SU-DHL-6 (cell line): ENCODE data around the gene TLK1.

ENCODE experiments used
- H2AFZ ChIP-seq: fragments of 200-600 bp; sonication (generic); 2 replicates; pipeline ENCODE4 v1.6.1; 2014; ENCODE audit warnings: low read depth, mild to moderate bottlenecking, moderate library complexity, mixed read lengths, antibody characterized with exemption, low read length; ENCODE audit not compliant: severe bottlenecking
- H3F3A ChIP-seq: fragments of 200-600 bp; shearing (Covaris generic); 2 replicates; pipeline ENCODE4 v1.6.0; 2016; ENCODE audit warnings: antibody characterized with exemption, mild to moderate bottlenecking; ENCODE audit not compliant: insufficient read depth
- H3K27ac ChIP-seq: fragments of 200-600 bp; sonication (generic); 2 replicates; pipeline ENCODE4 v1.5.1; 2016; ENCODE audit warnings: low read depth, mild to moderate bottlenecking, low read length, moderate library complexity, mixed read lengths
- H3K27me3 ChIP-seq: fragments of 200-600 bp; sonication (generic), shearing (Covaris generic); 2 replicates; pipeline ENCODE4 v1.6.0; 2014; ENCODE audit warnings: mild to moderate bottlenecking, low read length
- H3K36me3 ChIP-seq: fragments of 200-600 bp; sonication (generic); 2 replicates; pipeline ENCODE4 v1.6.1; 2014; ENCODE audit warnings: mild to moderate bottlenecking, low read length, mixed read lengths
- H3K4me2 ChIP-seq: fragments of 300-600, 200-600 bp; shearing (Covaris generic), sonication (generic); 2 replicates; pipeline ENCODE4 v1.6.0; 2014; ENCODE audit warnings: low read length, low read depth, mild to moderate bottlenecking; ENCODE audit not compliant: poor library complexity, severe bottlenecking
- H3K4me3 ChIP-seq: fragments of 200-600 bp; sonication (generic); 2 replicates; pipeline ENCODE4 v1.5.1; 2014; ENCODE audit warnings: antibody characterized with exemption, low read length, mild to moderate bottlenecking, mixed read lengths; ENCODE audit not compliant: insufficient read depth, poor library complexity, severe bottlenecking
- H3K79me2 ChIP-seq: fragments of 200-600 bp; sonication (generic); 2 replicates; pipeline ENCODE4 v1.6.1; 2014; ENCODE audit warnings: mild to moderate bottlenecking, low read length, moderate library complexity; ENCODE audit not compliant: insufficient read depth
- H3K9ac ChIP-seq: fragments of 200-600 bp; sonication (generic); 2 replicates; pipeline ENCODE4 v1.7.0; 2014; ENCODE audit warnings: mild to moderate bottlenecking, low read length
- H3K9me2 ChIP-seq: fragments of 200-600 bp; sonication (generic); replicated peaks from 2 replicates; pipeline ENCODE4 v1.6.1; 2014; ENCODE audit warnings: low read length; ENCODE audit not compliant: insufficient read depth
- H3K9me3 ChIP-seq: fragments of 200-600 bp; sonication (generic); 2 replicates; pipeline ENCODE4 v1.6.1; 2014; ENCODE audit warnings: low read length, mixed read lengths; ENCODE audit not compliant: insufficient read depth
- H4K20me1 ChIP-seq: fragments of 200-600 bp; sonication (generic); 2 replicates; pipeline ENCODE4 v1.6.1; 2014; ENCODE audit warnings: low read depth, mild to moderate bottlenecking, antibody characterized with exemption, low read length, moderate library complexity, mixed read lengths
- EZH2phosphoT487 ChIP-seq: fragments of 200-600 bp; sonication (generic), shearing (Covaris generic); conservative IDR thresholded peaks from 2 replicates; pipeline ENCODE4 v1.6.1; 2018; ENCODE audit warnings: mild to moderate bottlenecking, antibody characterized with exemption, low read length, moderate library complexity, mixed read lengths
- TF ChIP-seq, protein P1 (sequence below): fragments of 200-600 bp; sonication (generic); IDR thresholded peaks from one replicate; pipeline ENCODE4 v1.5.1; 2017; ENCODE audit warnings: antibody characterized with exemption, mild to moderate bottlenecking, low read length, moderate library complexity; ENCODE audit not compliant: insufficient read depth, poor library complexity, severe bottlenecking

TLK1 gene

GRCh38 chr2:171124541-171124940, 36.2 kb downstream of the TLK1 start:
- Histone ChIP-seq H3K4me3 (no peak overlapping the region), H3K4me2 (no peak overlapping the region), H3K9me3 (no peaks in the 10 kb centered on the region), H2AFZ (no peak overlapping the region), H3K9me2 (no peaks in the 10 kb centered on the region), H4K20me1 (peaks cover 62% of the 10 kb centered on the region), H3K27me3 (no peaks in the 10 kb centered on the region), H3K36me3 (no peaks in the 10 kb centered on the region), H3F3A (peaks cover 22% of the 10 kb centered on the region), H3K27ac (no peak overlapping the region), H3K9ac (no peak overlapping the region), H3K79me2 (peaks cover 100% of the 10 kb centered on the region)
- TF ChIP-seq, protein P1, sequence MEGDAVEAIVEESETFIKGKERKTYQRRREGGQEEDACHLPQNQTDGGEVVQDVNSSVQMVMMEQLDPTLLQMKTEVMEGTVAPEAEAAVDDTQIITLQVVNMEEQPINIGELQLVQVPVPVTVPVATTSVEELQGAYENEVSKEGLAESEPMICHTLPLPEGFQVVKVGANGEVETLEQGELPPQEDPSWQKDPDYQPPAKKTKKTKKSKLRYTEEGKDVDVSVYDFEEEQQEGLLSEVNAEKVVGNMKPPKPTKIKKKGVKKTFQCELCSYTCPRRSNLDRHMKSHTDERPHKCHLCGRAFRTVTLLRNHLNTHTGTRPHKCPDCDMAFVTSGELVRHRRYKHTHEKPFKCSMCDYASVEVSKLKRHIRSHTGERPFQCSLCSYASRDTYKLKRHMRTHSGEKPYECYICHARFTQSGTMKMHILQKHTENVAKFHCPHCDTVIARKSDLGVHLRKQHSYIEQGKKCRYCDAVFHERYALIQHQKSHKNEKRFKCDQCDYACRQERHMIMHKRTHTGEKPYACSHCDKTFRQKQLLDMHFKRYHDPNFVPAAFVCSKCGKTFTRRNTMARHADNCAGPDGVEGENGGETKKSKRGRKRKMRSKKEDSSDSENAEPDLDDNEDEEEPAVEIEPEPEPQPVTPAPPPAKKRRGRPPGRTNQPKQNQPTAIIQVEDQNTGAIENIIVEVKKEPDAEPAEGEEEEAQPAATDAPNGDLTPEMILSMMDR, result no peak
- no peak for TF ChIP-seq EZH2phosphoT487

DNA sequence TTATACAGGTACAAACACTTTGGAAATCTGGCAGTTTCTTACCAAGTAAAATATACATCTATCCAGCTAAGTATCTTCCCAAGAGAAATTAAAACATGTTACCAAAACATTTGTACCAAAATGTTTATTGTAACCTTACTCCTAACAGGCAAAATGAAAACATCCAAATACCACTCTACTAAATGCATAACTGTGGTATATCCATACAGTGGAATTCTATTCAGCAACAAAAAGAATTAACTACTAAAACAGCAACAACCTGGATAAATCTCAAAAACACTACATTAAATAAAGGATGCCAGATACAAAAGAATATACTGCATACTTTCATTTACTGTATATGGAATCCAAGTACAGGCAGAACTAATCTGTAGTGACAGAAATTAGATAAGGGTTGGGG, 51.1 kb downstream of the TLK1 start:
- no peak overlapping the region for H3K4me2 ChIP-seq
- peaks cover 45% of the 10 kb centered on the region for H4K20me1 ChIP-seq
- no peak for TF ChIP-seq EZH2phosphoT487
- TF ChIP-seq, protein P1, result no peak
- H3K4me3 ChIP-seq, result no peak overlapping the region
- H3K79me2 ChIP-seq, result peaks cover 100% of the 10 kb centered on the region
- H3K9me3 ChIP-seq, result no peaks in the 10 kb centered on the region
- no peaks in the 10 kb centered on the region for H3K9me2 ChIP-seq
- no peak overlapping the region for H3K27ac ChIP-seq
- no peaks in the 10 kb centered on the region for H3K27me3 ChIP-seq
- no peak overlapping the region for H3K9ac ChIP-seq
- H2AFZ ChIP-seq, result no peak overlapping the region
- H3K36me3 ChIP-seq, result peaks cover 23% of the 10 kb centered on the region; the same call in 1 of the 2 replicates
- peaks cover 18% of the 10 kb centered on the region for H3F3A ChIP-seq

GRCh38 chr2:171109020-171109419, 51.7 kb downstream of the TLK1 start:
- Histone ChIP-seq H4K20me1 (peaks cover 45% of the 10 kb centered on the region), H3K36me3 (peaks cover 20% of the 10 kb centered on the region; the same call in 1 of the 2 replicates), H3K9ac (no peak overlapping the region)

More at GRCh38 chr2:171109020-171109419, 51.7 kb downstream of the TLK1 start:
- Histone ChIP-seq H3K4me3 (no peak overlapping the region), H3K27ac (no peak overlapping the region), H2AFZ (no peak overlapping the region), H3K9me3 (no peaks in the 10 kb centered on the region), H3K79me2 (peaks cover 100% of the 10 kb centered on the region), H3K9me2 (no peaks in the 10 kb centered on the region), H3K27me3 (no peaks in the 10 kb centered on the region), H3K4me2 (no peak overlapping the region), H3F3A (peaks cover 18% of the 10 kb centered on the region)
- TF ChIP-seq, protein P1, result no peak
- no peak for TF ChIP-seq EZH2phosphoT487
